ENCODE data around the gene HES4.

DNA sequence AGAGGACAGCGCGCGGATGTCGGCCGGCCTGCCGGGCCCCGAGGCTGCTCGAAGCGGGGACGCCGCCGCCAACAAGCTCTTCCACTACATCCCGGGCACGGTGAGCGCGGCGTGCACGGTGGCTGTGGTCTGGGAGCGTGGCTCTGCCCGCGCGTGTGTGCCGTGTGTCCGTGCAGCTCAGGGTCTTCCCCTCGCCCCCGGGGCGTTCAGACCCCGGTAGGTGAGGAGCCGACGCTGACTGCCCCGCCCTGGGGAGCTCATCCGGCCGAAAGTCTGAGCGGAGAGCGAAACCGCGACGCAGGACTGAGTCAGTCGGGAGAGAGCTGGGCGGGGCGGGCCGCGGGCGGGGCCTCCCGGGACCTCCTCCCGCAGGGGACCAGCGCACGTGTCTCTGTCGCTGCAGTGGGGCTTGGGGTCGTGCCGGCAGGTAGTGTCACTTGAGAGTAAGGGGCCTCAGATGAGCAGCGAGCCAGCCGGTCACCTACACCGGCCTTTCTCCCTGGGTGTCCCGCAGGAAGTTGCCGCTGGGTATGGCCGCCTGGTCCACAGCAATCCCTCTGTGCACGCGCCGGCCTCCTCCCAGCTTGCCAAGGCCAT lies 33.1 kb downstream of the HES4 start:
- TF ChIP-seq, protein P1, sequence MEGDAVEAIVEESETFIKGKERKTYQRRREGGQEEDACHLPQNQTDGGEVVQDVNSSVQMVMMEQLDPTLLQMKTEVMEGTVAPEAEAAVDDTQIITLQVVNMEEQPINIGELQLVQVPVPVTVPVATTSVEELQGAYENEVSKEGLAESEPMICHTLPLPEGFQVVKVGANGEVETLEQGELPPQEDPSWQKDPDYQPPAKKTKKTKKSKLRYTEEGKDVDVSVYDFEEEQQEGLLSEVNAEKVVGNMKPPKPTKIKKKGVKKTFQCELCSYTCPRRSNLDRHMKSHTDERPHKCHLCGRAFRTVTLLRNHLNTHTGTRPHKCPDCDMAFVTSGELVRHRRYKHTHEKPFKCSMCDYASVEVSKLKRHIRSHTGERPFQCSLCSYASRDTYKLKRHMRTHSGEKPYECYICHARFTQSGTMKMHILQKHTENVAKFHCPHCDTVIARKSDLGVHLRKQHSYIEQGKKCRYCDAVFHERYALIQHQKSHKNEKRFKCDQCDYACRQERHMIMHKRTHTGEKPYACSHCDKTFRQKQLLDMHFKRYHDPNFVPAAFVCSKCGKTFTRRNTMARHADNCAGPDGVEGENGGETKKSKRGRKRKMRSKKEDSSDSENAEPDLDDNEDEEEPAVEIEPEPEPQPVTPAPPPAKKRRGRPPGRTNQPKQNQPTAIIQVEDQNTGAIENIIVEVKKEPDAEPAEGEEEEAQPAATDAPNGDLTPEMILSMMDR (IDR thresholded peaks at IDR 0.05) = no peak
- TF ChIP-seq POLR2AphosphoS5 (IDR thresholded peaks at IDR 0.05) (peak in 2 of 3 donors; percentile 47 to 76), POLR2A (IDR thresholded peaks at IDR 0.05) (no peak), EP300 (IDR thresholded peaks at IDR 0.05) (no peak)

Data from stomach (tissue), 4 donors.